GM12865 (cell line): ENCODE results near the gene CAV2.

Experiments used
- DNase-seq: peaks from one replicate; pipeline ENCODE4 v3.0.0; 2010; ENCODE audit warnings: low read depth
- H3K4me3 ChIP-seq: 2 replicates; pipeline ENCODE4 v1.5.1; 2011; ENCODE audit warnings: mild to moderate bottlenecking, low read depth, low read length, control low read depth
- TF ChIP-seq, protein P1 (sequence below): IDR thresholded peaks from 2 replicates; pipeline ENCODE4 v1.5.1; 2011; ENCODE audit warnings: low read length, control low read depth, low read depth, inconsistent platforms; ENCODE audit not compliant: insufficient read depth; ENCODE audit errors: missing control alignments

CAV2 gene, protein sequence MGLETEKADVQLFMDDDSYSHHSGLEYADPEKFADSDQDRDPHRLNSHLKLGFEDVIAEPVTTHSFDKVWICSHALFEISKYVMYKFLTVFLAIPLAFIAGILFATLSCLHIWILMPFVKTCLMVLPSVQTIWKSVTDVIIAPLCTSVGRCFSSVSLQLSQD

DNA sequence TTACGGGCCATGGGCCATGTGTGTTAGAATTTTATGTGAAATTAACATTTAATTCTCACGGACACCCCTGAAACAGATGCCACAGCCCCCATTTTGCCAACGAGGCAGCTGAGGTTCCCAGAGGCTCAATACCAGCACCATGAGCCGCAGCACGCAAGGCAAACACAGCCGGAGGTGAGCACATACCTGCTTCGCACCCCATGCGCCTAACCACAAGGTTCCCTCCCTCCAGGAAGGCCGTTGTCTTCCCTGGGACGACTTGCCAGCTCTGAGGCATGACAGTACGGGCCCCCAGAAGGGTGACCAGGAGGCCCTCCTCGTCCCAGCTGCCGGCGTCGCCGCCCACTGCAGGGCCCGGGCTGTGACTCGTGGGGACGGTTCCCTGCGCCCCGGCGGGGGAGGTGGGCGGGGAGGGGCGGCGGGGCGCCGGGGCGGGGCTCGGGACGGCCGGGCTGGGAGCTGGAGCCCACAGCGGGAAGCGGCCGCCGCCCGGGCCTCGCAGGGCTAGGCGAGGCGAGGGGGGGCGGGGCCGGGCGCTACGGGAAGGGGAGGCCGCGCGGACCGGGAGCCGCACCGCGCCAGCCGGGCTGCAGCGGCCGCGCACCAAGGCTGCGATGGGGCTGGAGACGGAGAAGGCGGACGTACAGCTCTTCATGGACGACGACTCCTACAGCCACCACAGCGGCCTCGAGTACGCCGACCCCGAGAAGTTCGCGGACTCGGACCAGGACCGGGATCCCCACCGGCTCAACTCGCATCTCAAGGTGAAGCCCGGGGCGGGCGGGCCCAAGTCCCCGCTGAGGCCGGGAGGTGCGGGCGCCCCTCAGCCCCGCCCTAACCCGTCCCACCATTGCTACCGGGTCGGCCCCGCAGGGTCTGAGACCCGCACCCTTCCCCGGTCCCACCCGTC lies at the start of gene CAV2:
Gene CAV2, plus strand, starts transcription at position 571 of the 910 bp plus-strand sequence. Its CDS starts 44 bp downstream, at position 615.
- peak; percentile 25 for DNase-seq
- H3K4me3 ChIP-seq = peak within 1 kb of the TSS; percentile 67
- TF ChIP-seq, protein P1, sequence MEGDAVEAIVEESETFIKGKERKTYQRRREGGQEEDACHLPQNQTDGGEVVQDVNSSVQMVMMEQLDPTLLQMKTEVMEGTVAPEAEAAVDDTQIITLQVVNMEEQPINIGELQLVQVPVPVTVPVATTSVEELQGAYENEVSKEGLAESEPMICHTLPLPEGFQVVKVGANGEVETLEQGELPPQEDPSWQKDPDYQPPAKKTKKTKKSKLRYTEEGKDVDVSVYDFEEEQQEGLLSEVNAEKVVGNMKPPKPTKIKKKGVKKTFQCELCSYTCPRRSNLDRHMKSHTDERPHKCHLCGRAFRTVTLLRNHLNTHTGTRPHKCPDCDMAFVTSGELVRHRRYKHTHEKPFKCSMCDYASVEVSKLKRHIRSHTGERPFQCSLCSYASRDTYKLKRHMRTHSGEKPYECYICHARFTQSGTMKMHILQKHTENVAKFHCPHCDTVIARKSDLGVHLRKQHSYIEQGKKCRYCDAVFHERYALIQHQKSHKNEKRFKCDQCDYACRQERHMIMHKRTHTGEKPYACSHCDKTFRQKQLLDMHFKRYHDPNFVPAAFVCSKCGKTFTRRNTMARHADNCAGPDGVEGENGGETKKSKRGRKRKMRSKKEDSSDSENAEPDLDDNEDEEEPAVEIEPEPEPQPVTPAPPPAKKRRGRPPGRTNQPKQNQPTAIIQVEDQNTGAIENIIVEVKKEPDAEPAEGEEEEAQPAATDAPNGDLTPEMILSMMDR = no peak

DNA sequence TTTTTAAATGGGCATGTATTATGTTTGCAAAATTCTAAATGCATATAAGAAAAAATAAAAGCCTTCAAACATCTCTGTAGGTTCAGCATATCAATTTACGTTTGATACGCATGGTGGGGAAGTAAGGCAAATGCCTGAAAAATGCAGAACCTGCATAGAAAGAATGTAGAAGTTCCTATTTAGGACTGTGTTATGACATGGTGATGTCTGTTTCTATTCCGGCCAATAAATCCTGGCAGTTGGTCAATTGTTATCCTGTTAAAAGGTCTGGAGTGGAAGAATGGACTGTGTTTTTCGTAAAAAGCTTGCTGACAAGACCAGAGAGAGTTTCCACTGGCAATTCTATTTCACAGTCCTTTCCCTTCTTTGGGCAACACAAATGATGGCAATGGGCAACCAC lies 49.6 kb upstream of the CAV2 start:
- DNase-seq = no peak
- TF ChIP-seq, protein P1 = no peak
- H3K4me3 ChIP-seq = no peak overlapping the region

DNA sequence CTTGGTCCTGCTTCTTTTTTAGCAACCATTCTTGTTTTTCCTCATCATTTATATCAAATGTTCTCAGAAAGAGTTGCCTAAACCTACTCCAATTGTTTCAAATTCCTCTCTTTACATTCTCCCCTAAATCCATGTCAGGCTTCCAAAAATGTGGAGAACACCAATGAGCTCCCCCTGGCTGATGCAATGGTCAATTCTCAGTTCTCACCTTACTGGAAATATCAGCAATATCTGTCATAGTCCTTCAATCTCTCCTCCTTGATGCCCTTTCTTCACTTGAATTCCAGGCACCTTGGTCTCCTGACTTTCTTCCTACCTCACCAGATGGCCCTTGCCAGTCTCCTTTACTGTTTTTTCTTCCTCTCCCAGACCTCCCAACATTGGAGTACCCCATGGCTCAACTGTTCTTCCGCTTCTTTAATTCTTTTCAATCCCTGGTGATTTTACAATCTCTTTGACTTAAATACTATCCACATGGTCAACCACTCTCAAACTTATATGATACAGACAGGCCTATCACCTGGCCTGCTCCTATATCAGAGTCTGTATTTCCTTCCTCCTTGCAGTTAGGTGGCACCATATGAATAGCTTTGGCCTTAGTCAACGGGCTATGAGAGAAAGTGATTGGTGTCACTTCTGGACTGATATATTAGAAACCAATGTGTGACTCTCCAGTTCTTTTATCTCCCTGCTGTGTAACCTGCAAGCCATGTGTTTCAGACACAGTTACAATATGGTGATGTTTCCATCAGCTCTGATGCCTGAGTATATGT lies 47.4 kb upstream of the CAV2 start:
- TF ChIP-seq, protein P1 = no peak
- DNase-seq = no peak
- H3K4me3 ChIP-seq = no peak overlapping the region

DNA sequence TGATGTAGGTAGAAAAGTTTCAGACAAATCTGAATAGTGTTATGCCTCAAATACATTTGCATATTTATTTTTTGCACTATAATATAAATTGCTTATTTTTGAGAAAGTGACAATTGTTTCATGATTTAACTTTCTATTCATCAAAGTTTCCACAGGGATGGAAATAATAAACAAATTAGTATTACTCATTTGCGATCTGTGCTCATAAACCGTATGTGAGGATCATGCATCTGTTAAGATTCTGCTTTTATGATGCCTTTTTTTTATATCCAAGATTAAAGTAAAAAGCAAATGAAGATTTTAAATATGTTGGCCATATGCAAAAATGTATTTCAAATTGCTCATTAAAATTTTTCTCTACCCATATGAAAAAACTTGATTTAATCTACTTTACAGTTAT lies 45.2 kb upstream of the CAV2 start:
- no peak for DNase-seq
- TF ChIP-seq, protein P1 = no peak
- no peak overlapping the region for H3K4me3 ChIP-seq

DNA sequence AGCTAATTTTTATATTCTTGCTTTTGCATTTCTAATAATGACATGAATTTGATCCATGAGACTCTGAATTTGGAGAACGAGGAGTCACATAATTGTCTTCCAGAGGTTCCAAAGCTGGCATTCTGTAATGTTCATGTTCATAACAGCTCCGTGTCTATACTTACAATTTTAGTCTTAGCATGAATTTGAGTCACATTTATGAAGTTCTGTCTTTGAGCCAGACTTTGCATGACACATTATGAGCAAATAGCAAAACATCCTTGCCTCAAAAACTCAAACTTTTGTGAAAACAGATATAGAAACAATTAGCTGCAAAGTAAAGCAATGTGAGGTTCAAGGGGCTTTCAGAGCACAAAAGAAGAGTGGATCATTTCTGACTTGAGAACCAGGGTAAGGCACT lies 44.5 kb upstream of the CAV2 start:
- TF ChIP-seq, protein P1 = no peak
- no peak overlapping the region for H3K4me3 ChIP-seq
- DNase-seq = no peak

DNA sequence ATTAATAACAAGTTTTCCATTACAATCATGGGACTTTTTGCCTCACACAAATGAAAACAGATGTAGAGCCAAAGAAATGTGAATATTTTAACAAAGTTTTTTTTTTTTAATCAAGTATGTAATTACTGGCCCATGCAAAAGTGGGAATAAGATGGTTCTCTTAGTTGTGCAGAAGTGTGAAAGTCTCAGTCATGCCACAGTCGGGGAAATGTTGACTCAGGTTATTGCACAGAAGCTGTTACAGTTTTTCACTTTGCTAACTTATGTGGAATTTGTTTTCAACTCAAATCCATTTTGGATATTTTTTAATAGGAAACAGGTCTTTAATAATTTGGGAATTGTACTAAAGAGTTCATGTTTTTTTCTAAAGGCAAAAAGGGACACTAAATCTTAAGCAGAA lies 44.0 kb upstream of the CAV2 start:
- no peak overlapping the region for H3K4me3 ChIP-seq
- TF ChIP-seq, protein P1 = no peak
- no peak for DNase-seq
